Inferior parietal cortex (tissue), 1 donor: Measurements from ENCODE around the gene MRPS24.
"Not testable (repeated sequence)": the region's sequence is repeated elsewhere in the genome, so short reads cannot be mapped to it uniquely, and the experiment has no call there.

Experiments used
- DNase-seq: peaks from one replicate; pipeline ENCODE4 v3.0.0-alpha.2; 2016; ENCODE audit errors: extremely low spot score

Gene MRPS24

DNA sequence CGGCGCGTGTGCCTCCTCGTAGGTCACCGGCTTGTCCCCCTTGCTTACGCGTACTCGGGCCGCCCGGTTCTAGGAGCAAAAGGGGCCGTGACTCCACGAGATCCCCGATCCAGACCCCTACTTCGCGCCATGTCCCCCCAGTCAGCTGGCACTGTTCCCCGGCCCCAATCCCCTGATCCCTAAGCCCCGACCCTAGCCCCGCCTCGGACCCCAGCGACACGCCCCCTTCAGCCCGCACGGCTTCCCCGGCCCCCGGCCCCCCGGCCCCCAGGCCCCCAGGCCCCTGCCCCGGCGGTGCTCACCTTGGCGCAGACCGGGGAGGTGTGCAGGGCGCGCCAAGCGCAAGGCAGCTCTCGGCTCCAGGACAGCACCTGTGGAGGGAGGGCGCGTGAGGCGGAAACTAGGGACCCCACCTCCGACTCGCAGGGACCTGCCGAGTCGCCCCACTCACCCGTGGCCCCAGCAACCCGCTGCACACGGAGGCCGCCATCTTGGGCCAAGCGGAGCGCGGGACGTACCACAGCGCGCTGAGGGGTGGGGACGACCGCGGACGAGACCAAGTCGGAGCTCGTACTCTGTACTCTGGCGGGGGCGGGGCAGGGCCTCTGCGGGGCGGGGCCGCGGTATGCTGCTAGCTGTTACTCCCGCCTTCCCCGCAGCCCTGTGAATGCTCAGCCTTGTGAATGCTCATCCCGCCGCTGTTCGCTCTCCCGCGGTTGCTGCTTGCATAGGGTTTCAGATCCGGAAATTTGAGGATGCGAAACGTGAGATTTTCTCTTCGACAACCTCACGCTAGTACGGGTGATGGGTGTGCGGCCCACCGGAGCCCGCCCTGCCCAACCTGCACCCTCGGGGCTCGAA lies at the start of gene MRPS24:
Gene MRPS24, minus strand, starts transcription at position 512 of the 861 bp plus-strand sequence. Its CDS starts 22 bp downstream, at position 490.
- peak; percentile 84 for DNase-seq

DNA sequence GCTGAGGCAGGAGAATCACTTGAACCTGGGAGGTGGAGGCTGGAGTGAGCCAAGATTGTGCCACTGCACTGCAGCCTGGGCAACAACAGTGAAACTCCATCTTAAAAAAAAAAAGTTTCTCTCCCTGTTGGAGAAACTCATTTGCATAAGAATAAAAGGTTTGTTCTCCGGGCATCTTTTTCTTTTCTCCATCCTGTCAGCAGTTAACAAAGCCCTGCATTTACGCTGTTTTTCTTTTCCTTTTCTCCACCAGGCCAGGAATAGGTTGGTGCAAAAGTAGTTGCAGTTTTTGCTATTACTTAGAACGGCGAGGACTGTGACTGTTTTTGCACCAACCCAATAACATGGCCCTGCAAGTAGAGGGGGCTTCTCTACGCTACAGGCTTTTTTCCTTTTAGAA lies 46.6 kb upstream of the MRPS24 start:
- DNase-seq = no peak

DNA sequence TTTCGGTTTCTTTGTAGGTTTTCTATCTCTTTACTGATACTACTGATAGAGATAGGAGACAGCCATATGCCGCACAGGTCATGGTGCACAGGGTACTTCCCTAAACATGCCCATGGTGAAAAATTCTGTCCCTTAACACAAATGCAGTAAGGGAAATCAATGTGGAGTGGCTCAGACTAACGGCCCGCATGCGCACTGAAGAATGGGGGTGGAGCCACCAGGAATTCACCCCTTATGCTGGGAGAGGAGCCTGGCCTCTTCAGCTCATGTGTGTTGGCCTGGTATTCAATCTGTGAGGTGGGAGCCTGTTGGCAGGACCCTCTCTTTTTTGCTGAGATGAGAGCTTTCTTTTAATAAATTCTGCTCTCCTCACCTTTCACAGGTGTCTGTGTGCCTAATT lies 45.5 kb upstream of the MRPS24 start:
- DNase-seq = no peak

DNA sequence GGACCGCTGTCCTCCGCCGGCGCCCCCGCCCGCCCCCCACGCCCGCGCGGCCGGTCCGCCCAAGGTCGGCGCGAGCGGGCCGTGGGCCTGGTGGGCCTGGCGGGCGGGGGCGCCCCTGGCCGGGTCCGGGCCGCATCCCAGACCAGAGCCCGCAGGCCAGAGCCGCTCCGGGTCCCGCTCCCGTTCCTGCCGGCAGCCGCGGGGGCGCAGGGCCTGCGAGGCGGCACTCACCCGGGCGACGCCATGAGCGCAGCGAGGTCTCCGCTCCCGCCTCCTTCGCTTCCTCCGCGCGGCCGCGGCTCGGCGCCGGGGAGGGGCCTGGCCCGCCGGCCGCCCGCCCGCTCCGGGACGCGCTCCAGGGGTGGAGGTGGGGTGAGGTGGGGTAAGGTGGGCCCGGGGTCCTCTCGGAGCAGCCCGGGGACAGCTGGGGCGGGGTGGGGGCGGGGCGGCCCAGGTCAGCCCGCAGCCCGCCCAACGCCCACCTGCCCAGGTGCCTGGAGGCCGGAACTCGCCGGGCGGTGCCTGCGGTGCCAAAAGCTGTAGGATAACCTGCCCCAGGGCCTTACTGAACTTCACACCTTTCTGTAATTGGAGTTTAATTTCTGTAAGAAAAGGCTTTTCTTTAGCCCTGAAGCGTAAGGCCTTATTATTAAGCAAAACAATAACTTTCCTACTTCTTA lies 37.2 kb upstream of the MRPS24 start, which contains the start of gene URGCP:
Gene URGCP, minus strand, starts transcription at position 266 of the 680 bp plus-strand sequence. Its CDS starts 21 bp downstream, at position 245.
- DNase-seq = no peak

DNA sequence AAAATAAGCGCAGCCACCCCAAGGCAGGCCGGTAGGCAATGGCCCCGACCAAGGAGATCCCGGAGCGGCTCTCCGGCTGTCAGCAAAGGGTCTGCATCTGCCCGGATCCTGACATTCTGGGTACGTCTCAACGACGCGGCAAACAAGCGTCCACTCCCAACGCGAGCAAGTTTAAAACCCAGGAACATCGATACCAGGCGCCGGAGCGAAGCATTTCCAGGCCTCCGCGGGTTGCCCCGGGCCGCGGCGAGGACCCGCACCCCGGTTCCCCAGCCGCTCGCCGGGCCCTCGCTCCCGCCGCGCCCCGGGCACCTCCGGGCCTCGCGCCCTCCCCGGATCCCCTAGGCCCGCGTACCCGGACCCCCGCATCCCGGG lies 36.6 kb upstream of the MRPS24 start:
- peak; percentile 34 for DNase-seq

DNA sequence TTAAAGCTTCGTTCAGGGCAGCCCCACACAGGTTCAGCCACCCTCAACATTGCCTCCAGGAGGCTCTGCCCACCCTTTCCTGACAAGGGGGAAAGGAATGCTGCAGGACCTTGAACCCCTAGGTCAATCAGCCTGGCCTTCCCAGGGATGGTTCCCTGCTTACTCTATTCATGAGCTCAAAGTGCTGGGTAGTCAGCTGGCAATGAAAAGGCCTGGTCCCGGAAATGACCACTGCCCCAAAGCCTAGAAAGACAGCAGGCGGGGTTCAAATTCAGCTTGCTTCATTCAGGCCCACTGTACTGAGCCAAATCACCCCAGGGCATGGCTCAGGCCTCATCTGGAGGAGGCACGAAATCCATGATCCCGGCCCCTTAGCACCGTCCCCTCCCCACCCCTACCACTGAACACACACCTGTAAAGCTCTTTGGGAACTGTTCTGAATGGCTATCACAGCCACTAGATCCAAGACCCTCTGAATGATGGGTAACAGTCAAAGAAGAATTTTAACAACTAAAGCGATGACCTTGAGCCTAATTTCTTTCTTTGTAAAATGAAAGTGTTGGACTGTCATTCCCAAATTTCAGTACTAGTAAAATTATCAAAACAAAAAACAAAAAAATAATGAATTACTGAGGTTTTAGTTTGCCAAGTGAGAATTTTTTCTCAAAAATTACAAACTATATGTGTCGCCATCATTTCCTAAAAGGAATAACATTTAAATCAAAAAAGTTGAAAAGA lies 36.1 kb upstream of the MRPS24 start:
- no peak for DNase-seq

DNA sequence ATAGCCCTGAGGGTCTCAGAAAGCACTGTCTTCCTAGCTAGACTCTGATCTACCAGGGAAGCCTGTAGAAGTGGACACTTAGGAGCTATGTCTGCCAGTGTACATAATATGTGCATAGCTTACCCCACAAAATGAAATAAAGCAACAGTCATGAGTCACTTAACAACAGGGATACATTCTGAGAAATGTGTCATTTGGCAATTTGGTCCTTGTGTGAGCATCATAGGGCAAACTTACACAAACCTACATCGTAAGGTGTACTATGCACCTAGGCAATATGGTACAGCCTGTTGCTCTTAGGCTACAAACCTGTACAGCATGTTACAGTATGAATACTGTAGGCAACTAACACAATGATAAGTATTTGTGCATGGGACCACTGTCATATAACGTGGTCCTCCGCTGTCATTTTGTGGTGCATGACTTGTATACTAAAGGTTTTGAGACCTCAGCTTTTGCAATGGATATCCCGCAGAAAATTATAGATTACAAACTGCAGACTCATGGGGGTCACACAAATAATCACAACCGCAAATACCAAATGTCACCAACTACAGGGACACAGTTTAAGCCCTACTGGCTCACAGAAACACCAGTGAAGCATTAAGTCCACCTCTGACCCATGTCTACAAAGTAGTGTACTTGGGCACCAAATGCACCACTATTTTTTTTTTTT lies 35.4 kb upstream of the MRPS24 start:
- DNase-seq = no peak

DNA sequence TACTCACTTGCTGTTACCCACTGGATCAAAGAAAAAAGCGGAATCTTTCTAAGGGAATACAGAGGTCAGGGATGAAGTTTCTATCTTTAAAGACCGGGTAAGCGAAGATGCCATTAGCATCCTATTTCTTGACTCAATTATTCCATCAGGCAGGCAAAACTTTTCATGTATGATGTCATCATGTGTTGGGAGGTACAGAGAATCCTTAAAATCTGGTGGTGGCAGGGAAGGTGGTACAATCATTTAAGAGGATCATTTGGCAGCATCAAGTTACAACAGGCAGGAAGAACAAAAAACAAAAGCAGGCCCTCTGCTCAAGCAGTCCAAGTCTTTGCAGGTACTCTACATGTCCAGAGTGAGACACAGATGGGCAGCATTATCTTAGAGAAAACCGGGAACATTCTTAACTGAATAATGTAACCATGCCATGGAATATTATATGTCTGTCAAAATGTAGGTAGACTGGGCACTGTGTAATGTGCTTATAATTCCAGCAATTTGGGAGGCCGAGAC lies 33.3 kb upstream of the MRPS24 start:
- no peak for DNase-seq

DNA sequence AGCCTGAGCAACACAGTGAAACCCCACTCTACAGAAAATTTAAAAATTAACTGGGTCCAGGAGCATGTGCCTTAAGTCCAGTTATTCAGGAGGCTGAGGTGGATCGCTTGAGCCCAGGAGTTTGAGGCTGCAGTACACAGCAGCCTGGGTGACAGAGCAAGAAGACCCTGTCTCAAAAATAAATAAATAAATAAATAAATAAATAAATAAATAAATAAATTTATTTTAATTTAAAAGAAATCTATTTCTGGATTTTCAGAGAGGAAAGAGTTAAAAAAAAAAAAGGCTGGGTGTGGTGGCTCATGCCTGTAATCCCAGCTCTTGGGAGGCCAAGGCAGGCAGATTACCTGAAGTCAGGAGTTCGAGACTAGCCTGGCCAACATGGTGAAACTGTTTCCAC lies 29.3 kb upstream of the MRPS24 start:
- not testable (repeated sequence) for DNase-seq

DNA sequence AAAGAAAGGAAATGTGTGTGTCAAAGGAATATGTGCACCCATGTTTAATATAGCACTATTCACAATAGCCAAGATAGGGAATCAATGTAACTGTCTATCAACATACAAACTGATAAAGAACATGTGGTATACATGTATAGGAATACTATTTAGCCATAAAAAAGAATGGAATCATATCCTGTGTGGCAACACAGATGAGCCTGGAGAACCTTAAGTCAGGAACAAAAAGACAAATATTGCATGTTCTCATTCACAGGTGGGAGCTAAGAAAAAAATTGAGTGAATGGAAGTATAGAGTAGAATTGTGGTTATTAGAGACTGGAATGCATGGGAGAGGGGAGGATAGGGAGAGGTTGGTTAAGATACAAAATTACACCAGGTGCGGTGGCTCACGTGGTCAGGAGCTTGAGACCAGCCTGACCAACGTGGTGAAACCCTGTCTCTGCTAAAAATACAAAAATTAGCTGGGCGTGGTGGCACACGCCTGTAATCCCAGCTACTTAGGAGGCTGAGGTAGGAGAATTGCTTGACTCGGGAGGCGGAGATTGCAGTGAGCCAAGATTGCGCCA lies 26.6 kb upstream of the MRPS24 start:
- DNase-seq = no peak

DNA sequence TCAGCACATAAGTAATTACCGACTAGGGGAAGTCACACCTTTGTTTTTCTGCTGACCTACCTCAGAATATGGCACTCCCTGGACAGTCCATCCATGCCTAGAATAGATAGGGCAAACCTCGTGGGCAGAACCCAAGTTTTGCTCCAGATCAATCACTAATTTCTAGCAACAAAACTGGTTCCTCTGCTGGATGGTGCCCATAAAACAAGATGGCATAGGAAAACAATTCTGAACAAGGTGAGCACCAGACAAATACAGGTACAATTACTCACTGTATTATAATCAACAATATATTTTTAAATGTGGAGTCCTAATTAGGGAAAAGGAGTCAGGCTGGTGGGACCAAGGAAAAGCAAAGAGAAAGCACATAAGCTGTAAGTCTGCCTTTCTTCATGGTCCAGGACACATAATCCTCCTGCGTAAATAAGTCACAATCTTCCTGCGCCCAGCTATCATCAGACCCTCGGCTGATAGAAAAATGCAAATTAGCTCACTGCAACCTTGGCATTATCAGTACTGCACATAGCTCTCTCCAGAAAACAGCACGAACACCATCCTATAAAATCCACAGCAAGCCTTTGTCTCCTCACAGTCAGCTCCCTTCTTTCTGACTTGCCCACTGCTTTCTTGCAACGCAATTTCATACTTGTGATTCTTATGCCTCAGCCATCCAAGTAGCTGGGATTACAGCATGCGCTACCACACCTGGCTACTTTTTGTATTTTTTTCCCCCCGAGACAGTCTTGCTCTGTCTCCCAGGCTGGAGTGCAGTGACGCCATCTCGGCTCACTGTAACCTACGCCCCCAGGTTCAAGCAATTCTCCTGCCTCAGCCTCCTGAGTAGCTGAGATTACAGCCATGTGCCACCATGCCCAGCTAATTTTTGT lies 22.0 kb upstream of the MRPS24 start:
- no peak for DNase-seq

DNA sequence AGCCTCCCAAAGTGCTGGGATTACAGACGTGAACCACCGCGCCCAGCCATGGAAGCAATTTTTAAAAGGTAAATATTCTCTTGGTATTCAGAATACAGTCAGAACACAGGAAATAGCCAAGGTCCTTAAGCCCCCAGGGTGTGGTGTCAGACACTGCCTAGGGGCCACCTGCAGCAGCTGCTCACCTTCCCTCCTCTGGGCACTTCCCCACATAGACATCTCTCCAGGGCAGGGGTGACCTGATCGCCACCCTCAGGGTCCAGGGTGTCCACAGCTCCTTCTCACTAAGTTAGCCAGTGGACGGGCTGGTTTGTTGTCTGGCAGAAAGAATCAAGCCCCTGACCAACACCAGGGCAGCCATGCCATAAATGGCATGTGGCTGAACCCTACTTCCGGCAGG lies 21.2 kb upstream of the MRPS24 start:
- no peak for DNase-seq

DNA sequence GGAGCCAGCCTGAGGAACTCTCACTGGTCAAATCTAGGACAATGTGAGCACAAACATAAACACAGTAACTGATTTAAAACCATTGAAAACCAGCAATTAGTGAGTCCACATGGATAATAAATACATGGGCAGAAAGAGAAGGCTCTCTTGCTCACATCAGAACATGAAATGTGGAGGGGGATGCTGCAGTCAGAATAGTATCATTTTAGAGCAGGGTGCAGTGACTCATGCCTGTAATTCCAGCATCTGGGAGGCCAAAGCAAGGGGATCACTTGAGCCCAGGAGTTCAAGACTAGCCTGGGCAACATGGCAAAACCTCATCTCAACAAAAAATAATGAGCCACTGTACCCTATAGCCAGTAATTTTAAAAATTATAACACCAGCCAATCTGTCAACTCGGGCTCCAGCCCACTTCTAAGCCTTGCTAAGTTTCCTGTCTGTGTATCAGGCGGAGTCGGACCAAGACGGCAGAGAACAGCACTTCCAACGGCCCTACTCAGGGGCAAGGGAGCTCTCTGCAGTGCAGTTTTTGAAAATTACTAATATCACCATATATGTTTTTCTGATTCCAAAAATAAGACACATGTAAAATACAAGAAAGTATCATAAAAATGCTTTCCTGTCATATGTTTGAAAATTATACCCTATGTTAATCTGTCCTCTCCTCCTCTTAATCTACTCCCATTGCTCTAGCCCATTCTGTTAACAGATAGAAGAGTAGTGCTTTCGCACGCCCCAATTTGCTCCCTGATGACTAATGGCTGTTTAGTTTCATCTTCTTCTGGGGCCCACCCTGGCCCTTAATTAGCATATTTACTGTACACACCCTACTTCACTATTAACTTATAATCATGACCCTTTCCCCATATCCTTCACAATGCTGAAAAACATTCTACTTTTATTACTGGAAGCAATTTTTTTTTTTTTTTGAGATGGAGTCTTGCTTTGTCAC lies 20.0 kb upstream of the MRPS24 start:
- DNase-seq = no peak

DNA sequence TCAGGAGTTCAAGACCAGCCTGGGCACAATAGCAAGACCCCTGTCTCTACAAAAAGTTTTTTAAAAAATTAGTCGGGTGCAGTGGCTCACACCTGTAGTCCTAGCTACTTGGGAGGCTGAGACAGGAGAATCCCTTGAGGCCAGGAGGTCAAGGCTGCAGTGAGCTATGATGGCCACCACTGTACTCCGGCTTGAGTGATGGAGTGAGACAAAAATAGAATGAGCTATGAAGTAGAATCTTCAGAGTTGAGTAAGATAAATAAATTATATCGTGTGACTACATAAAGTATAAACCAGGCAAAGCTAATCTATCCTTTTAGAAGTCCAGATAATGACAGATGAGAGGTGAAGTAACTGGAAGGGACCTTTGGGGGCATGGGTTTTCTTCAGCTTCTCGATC lies 15.3 kb upstream of the MRPS24 start:
- DNase-seq = no peak

DNA sequence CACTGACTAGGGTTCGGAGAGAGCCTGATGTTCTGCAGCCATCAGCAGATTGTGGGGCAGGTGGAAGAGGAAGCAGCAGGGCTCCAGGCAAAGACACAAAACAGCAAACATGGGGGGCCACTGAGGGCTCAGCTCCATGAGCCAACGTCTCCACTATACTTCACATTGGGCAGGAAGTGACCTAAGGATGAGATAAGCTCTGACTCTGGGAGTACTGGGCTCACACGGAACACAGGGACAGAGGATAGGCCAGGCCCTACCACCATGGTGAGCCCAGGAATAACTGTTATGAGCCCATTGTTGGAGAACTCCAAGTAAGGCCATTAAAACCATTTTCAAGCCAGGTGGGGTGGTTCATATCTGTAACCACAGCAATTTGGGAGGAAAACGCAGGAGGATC lies 14.9 kb upstream of the MRPS24 start:
- no peak for DNase-seq

DNA sequence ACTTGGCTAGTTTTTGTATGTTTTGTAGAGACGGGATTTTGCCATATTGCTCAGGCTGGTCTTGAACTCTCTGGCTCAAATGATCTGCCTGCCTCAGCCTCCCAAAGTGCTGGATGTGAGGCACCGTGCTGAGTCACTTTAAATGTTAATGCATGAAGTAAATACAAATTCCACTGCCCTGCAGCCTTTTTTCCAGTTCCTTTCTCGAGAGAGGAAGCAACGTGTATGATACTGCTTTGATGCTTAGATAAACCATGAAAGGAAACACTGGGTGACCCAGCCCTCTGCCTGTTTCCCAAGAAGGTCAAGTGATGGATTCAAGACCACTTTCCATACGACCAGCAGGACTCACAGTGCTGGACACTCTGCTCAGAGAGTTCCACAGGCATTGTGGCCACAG lies 11.3 kb upstream of the MRPS24 start:
- no peak for DNase-seq

DNA sequence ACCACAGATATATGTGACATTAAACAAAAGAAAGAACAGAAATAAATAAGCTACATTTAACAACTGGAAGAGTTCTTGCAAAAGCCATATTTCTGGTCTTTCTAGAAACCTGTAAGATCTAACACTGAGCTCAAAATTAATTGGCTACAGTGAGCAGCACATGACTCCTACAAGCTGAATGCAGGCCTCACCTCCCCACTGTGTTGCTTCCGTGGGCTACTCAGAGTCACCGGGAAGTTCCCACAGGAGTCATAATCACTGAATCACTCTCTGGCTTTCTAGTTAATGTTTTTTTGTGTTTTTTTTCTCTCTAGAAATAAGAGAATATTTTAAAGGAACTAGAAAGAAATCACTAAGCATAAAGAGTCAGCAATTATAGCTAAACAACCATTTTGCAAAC lies 10.2 kb upstream of the MRPS24 start:
- no peak for DNase-seq

DNA sequence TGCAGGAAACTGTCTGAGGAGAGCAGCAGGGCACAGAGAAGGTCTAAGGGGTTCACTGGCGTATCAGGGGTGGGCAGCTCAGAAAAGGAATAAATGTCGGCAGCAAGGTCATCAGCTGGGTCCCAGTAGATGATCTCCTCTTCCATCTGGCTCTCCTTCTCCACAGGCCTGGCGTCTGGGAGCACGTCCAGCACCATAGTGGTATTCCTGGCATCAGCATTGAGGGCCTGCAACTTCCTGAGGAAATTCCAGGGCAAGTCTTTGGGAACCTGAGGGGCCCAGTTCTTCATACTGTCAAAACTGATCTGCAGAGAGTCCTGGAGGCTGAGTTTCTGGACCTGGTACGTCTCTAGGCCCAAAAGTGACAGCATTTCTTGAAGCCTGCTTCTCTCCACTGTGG lies 9.6 kb upstream of the MRPS24 start:
- DNase-seq = no peak
